Neural cell (in vitro differentiated cells): ENCODE results near the gene SPATA7. TPM values are rescaled to one million over a fixed set of nuclear protein-coding genes. Genes with fewer than 3 reads are reported as not detected.

Experiments used
- H2AFZ ChIP-seq: fragments of 200-600, 300-800 bp; sonication (generic), shearing (Covaris generic); 2 replicates; pipeline ENCODE4 v1.6.0; 2014; ENCODE audit warnings: low read depth, mild to moderate bottlenecking, antibody characterized with exemption, low read length, moderate library complexity
- H3F3A ChIP-seq: fragments of 200-600 bp; shearing (Covaris generic); 2 replicates; pipeline ENCODE4 v1.6.1; 2016; ENCODE audit warnings: mild to moderate bottlenecking, moderate library complexity, mixed read lengths, antibody characterized with exemption, low read length; ENCODE audit not compliant: insufficient read depth, poor library complexity, severe bottlenecking
- H3K27ac ChIP-seq: fragments of 200-600, 300-800 bp; sonication (generic), shearing (Covaris generic); 2 replicates; pipeline ENCODE4 v1.5.1; 2014; ENCODE audit warnings: mild to moderate bottlenecking, low read length, moderate library complexity
- H3K27me3 ChIP-seq: fragments of 300-800, 200-600 bp; sonication (generic), shearing (Covaris generic); 2 replicates; pipeline ENCODE4 v1.6.0; 2014; ENCODE audit warnings: mild to moderate bottlenecking, low read depth, low read length, moderate library complexity; ENCODE audit not compliant: insufficient read depth
- H3K36me3 ChIP-seq: fragments of 300-800, 200-600 bp; sonication (generic), shearing (Covaris generic); 2 replicates; pipeline ENCODE4 v1.5.1; 2014; ENCODE audit warnings: mild to moderate bottlenecking, antibody characterized with exemption, low read length, moderate library complexity; ENCODE audit not compliant: insufficient read depth
- H3K4me2 ChIP-seq: fragments of 300-800, 200-600 bp; sonication (generic), shearing (Covaris generic); 2 replicates; pipeline ENCODE4 v1.6.0; 2014; ENCODE audit warnings: mild to moderate bottlenecking, low read length
- H3K4me3 ChIP-seq: fragments of 300-800, 200-600 bp; sonication (generic), shearing (Covaris generic); 2 replicates; pipeline ENCODE4 v1.5.1; 2014; ENCODE audit warnings: mild to moderate bottlenecking, low read length, moderate library complexity
- H3K79me2 ChIP-seq: fragments of 200-600 bp; shearing (Covaris generic); replicated peaks from 2 replicates; pipeline ENCODE4 v1.6.0; 2014; ENCODE audit warnings: mild to moderate bottlenecking, low read length, moderate library complexity; ENCODE audit not compliant: insufficient read depth
- H3K9ac ChIP-seq: fragments of 300-800, 200-600 bp; sonication (generic), shearing (Covaris generic); 2 replicates; pipeline ENCODE4 v1.6.1; 2016; ENCODE audit warnings: mild to moderate bottlenecking, low read length, mixed read lengths
- H3K9me2 ChIP-seq: fragments of 200-600 bp; shearing (Covaris generic); 2 replicates; pipeline ENCODE4 v1.6.1; 2016; ENCODE audit warnings: mild to moderate bottlenecking, low read length, mixed read lengths; ENCODE audit not compliant: insufficient read depth
- H3K9me3 ChIP-seq: fragments of 200-600, 300-800 bp; sonication (generic), shearing (Covaris generic); 2 replicates; pipeline ENCODE4 v1.6.1; 2016; ENCODE audit warnings: mild to moderate bottlenecking, mixed run types, low read length, moderate library complexity, mixed read lengths
- H4K20me1 ChIP-seq: fragments of 200-600 bp; shearing (Covaris generic); 2 replicates; pipeline ENCODE4 v1.6.1; 2016; ENCODE audit warnings: mild to moderate bottlenecking, mixed run types; ENCODE audit not compliant: insufficient read depth
- CTCF ChIP-seq: fragments of 450-650 bp; IDR thresholded peaks from 2 replicates; pipeline ENCODE4 v1.5.1; 2014; ENCODE audit warnings: antibody characterized with exemption, mild to moderate bottlenecking, moderate library complexity; ENCODE audit not compliant: poor library complexity, severe bottlenecking
- EP300 ChIP-seq: fragments of 450-650 bp; conservative IDR thresholded peaks from 2 replicates; pipeline ENCODE4 v1.6.1; 2014; ENCODE audit warnings: antibody characterized with exemption, mild to moderate bottlenecking, moderate library complexity; ENCODE audit not compliant: poor library complexity, severe bottlenecking
- EZH2 ChIP-seq: fragments of 200-600, 300-800 bp; shearing (Covaris generic), sonication (generic); IDR thresholded peaks from 2 replicates; pipeline ENCODE4 v1.6.1; 2014; ENCODE audit warnings: antibody characterized with exemption, low read length, borderline replicate concordance, mild to moderate bottlenecking; ENCODE audit not compliant: insufficient read depth, poor library complexity, severe bottlenecking
- MXI1 ChIP-seq: fragments of 450-650 bp; conservative IDR thresholded peaks from 2 replicates; pipeline ENCODE4 v1.6.1; 2014; ENCODE audit warnings: antibody characterized with exemption, mild to moderate bottlenecking; ENCODE audit not compliant: poor library complexity, severe bottlenecking
- POLR2AphosphoS5 ChIP-seq: IDR thresholded peaks from 2 replicates; pipeline ENCODE4 v1.6.1; 2012
- RAD21 ChIP-seq: fragments of 450-650 bp; conservative IDR thresholded peaks from 2 replicates; pipeline ENCODE4 v1.6.1; 2014; ENCODE audit warnings: antibody characterized with exemption, mild to moderate bottlenecking, moderate library complexity
- SMC3 ChIP-seq: fragments of 450-650 bp; conservative IDR thresholded peaks from 2 replicates; pipeline ENCODE4 v1.6.1; 2014; ENCODE audit warnings: antibody characterized with exemption, mild to moderate bottlenecking, moderate library complexity; ENCODE audit not compliant: poor library complexity
- TAF1 ChIP-seq: IDR thresholded peaks from 2 replicates; pipeline ENCODE4 v1.6.1; 2012; ENCODE audit warnings: low read depth
- polyA plus RNA-seq: library from polyadenylated mRNA; depleted of rRNA; stranded (reverse); fragments of >200 nt; gene quantifications from 2 replicates; pipeline ENCODE4 v1.2.3, GENCODE V29; 2014
- TF ChIP-seq, protein P1 (sequence below): IDR thresholded peaks from 2 replicates; pipeline ENCODE4 v1.6.1; 2012; ENCODE audit warnings: borderline replicate concordance

SPATA7 gene
- polyA plus RNA-seq, 1 donor from 2014 or later = 31.4 TPM

DNA sequence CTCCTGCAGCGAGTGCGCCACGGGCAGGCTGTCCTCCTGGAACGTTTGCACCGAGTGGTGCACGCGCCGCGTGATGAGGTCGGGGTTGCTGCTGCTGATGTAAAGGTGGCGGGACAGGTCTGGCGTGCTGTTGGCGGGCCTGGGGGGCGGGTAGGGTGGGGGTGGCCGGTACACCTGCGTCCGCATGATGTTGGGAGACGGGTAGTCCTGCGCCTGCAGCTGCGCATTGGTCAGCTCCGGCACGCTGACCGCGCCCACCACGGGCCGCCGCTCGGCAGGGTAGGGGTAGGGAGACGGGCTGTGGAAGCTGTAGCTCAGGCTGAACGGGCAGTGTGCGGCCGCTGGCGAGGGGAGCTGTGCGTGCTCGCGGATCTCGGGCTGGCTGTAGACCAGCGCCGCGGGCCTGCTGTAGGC, 94.1 kb downstream of the SPATA7 start:
- Histone ChIP-seq H2AFZ (no peak overlapping the region), H3K27me3 (no peaks in the 10 kb centered on the region), H3K36me3 (peaks cover 17% of the 10 kb centered on the region), H3K9me2 (no peaks in the 10 kb centered on the region), H4K20me1 (no peaks in the 10 kb centered on the region), H3K27ac (no peak overlapping the region), H3F3A (no peaks in the 10 kb centered on the region), H3K4me2 (no peak overlapping the region), H3K4me3 (no peak overlapping the region), H3K79me2 (no peaks in the 10 kb centered on the region), H3K9me3 (no peaks in the 10 kb centered on the region), H3K9ac (no peak overlapping the region)
- TF ChIP-seq POLR2AphosphoS5 (no peak), TAF1 (no peak), EP300 (no peak), MXI1 (no peak), RAD21 (no peak), EZH2 (no peak), CTCF (no peak)
- TF ChIP-seq, protein P1, sequence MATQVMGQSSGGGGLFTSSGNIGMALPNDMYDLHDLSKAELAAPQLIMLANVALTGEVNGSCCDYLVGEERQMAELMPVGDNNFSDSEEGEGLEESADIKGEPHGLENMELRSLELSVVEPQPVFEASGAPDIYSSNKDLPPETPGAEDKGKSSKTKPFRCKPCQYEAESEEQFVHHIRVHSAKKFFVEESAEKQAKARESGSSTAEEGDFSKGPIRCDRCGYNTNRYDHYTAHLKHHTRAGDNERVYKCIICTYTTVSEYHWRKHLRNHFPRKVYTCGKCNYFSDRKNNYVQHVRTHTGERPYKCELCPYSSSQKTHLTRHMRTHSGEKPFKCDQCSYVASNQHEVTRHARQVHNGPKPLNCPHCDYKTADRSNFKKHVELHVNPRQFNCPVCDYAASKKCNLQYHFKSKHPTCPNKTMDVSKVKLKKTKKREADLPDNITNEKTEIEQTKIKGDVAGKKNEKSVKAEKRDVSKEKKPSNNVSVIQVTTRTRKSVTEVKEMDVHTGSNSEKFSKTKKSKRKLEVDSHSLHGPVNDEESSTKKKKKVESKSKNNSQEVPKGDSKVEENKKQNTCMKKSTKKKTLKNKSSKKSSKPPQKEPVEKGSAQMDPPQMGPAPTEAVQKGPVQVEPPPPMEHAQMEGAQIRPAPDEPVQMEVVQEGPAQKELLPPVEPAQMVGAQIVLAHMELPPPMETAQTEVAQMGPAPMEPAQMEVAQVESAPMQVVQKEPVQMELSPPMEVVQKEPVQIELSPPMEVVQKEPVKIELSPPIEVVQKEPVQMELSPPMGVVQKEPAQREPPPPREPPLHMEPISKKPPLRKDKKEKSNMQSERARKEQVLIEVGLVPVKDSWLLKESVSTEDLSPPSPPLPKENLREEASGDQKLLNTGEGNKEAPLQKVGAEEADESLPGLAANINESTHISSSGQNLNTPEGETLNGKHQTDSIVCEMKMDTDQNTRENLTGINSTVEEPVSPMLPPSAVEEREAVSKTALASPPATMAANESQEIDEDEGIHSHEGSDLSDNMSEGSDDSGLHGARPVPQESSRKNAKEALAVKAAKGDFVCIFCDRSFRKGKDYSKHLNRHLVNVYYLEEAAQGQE = no peak

DNA sequence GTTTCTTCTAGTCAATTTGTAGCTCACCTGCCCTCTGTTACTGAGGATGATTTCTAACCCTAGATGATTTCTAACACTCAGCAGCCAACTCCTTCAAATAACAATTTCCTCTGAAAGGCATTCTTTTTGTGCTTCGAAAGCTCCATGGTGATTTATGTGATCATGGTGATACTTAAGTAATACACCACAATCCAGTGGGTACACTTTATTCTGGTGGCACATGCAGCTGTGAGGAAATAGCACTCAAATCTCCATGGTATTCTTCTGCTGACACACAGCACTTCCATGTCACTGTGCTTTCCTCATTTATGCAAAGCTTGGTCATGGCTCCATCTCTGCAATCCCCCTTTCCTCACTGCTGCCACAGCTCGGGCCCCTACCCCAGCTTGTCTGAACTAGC, 95.6 kb downstream of the SPATA7 start:
- Histone ChIP-seq H3K9ac (no peak overlapping the region), H3K27me3 (no peaks in the 10 kb centered on the region), H3K9me3 (no peaks in the 10 kb centered on the region), H3K4me2 (no peak overlapping the region), H3K27ac (no peak overlapping the region), H3K4me3 (no peak overlapping the region), H3K9me2 (no peaks in the 10 kb centered on the region), H3K36me3 (peaks cover 9% of the 10 kb centered on the region), H3F3A (no peaks in the 10 kb centered on the region), H3K79me2 (no peaks in the 10 kb centered on the region), H4K20me1 (no peaks in the 10 kb centered on the region), H2AFZ (no peak overlapping the region)
- TF ChIP-seq, protein P1 = no peak
- no peak for TF ChIP-seq SMC3
- TF ChIP-seq TAF1 = no peak
- no peak for TF ChIP-seq EP300
- TF ChIP-seq CTCF = no peak
- TF ChIP-seq EZH2 = no peak
